ENCODE data around the gene PKNOX2.
A peak's percentile ranks its signal among the peaks of the same experiment; 100 is the strongest.

Gene PKNOX2, protein sequence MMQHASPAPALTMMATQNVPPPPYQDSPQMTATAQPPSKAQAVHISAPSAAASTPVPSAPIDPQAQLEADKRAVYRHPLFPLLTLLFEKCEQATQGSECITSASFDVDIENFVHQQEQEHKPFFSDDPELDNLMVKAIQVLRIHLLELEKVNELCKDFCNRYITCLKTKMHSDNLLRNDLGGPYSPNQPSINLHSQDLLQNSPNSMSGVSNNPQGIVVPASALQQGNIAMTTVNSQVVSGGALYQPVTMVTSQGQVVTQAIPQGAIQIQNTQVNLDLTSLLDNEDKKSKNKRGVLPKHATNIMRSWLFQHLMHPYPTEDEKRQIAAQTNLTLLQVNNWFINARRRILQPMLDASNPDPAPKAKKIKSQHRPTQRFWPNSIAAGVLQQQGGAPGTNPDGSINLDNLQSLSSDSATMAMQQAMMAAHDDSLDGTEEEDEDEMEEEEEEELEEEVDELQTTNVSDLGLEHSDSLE

DNA sequence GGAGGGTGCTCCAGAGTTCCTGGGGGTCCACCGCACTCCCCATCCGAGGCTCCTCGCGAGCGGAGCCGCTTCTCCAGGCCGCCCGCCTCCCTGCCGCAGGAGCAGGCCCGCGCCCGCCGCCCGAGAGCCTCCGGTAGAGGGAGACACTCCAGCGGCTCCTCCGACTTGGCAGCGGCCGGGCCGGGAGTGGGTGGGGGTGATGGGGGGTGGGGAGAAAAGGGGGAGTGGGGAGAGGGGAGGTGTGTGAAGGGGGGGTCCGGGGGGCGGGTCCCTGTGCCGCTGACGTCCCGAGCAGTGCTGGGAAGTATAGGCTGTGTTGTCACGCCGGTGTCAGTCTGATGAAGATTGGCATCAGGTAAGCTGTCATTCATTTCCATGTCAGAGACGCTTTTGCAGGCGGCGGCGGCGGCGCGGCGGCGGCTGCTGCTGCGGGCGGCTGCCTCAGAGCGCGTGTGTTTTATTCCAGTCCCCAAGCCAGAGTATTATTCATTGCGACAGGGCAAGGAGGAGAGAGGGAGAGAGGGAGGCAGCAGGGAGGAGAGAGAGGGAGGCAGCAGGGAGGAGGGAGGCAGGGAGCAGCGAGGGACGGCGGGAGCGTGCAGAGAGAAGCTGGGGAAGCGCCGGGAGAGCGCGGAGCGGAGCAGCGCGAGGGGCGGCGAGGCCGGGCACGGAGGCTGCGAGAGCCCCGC, at the start of gene PKNOX2:
PKNOX2 (plus strand) TSS at position 330 of the 689 bp plus-strand sequence. CDS start 186,555 bp downstream, outside the sequence.
- peak; percentile 13 for DNase-seq

DNA sequence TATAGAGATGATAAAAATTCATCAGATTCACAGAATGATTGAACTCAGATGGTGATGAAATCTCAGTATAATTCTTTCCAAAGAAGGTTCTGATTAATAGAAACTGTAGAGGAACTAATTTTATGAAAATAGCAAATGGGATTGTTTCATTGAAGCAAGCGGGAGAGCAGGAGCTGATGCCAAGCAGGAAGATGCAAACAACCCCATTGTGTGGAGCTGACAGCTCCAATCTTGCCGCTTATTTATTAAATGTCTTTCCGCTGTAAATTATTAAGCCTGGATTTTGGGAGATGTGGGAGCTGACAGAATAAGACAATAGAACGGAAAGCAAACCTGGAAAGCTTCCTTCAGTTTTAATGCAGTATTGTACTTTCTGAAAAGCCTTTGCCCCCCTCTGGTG, 47.1 kb upstream of the PKNOX2 start:
- no peak for DNase-seq

DNA sequence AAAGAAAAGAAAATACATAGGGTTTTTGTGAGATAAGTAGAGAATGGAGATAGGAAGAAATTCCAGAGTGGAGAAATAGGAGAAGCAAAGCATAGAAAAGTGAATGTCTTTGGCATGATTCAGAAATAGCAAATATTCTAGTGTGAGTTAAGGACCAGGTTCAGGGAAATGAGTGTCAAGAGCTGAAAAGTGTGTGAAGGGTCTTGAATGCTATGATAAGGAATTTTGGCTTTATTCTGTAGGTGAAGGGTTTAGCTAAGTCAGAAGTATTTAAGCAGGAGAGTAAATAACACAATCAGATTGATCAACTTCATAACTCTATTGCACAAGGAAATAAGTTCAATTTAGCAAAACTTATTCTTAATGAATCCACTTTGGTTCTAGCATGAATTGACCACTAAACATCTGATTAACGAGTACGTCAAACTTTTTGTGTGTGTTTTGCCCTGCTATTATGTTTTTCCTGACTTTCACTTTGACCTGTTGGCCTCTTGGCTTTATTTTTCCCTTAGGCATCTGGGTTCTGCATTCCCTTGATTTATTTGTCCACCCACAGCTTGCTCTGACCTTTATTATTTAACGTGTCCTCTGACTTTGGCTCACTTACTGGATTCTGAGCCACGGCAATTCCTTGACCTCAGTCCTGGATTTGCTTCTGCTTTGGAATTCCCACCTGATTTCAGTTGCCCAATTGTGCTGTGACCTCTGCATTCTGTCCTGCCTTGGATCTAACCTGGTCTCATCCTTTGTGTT, 41.2 kb upstream of the PKNOX2 start:
- no peak for DNase-seq

DNA sequence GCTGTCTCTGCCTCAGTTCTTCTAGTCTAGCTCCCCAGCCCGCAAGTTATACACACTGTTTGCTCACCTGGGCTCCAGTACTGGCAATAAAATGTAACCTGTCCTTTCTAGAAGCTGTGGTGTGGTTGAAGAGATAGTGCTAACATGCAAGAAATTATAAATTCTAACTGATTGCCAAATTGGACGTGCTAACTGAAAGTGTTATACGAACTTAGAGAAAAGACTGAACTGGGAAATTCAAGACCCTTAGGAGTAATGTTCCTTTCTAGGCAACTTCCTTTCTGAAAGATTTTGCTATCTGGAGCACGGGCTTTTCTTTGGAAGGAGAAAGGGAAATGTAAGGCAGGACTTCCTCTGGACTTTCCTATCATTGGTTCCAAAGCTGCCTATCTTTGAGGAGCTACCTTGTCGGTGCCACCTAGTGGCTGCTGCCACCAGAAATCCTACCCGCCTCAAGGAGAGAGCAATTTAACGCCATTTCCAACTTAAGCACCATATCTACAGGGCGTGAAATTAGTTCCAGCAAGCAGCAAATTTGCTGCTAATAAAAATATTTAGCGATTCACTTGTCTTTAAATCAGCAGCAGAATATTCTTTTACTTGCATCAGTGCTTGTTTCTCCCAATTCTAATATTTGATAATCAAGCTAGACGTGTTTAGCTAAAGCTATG, 40.5 kb upstream of the PKNOX2 start:
- DNase-seq, result peak; percentile 18

DNA sequence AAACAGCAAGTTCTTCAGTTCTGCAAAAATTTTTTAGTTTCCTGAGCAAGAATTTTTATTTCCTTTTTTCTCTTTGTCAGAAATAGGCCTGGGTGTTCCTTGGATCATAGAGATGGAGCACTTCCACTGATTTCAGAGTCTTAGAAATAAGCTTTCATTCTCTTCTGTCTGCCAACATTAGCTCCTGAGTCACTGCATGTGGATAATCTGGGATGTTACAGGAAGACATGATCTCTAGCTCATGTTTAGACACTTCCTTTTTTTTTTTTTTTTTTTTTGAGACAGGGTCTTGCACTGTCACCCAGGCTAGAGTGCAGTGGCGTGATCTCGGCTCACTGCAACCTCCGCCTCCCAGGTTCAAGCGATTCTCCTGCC, 39.9 kb upstream of the PKNOX2 start:
- DNase-seq, result no peak

DNA sequence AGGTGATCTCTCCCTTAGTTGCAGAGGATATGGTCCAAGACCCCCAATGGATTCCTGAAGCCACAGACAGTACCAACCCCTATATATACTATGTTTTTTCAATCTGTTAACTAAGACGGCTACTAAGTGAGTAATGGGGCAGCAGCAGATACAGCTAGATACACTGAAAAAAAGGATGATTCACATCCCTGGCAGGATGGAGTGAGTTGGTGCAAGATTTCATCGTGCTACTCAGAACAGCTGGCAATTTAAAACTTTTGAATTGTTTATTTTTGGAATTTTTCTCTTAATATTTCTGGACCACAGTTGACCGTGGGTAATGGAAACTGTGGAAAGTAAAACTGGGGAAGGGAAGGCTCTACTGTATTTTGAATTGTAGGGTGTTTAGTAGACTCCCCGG, 36.1 kb upstream of the PKNOX2 start:
- DNase-seq, result no peak

DNA sequence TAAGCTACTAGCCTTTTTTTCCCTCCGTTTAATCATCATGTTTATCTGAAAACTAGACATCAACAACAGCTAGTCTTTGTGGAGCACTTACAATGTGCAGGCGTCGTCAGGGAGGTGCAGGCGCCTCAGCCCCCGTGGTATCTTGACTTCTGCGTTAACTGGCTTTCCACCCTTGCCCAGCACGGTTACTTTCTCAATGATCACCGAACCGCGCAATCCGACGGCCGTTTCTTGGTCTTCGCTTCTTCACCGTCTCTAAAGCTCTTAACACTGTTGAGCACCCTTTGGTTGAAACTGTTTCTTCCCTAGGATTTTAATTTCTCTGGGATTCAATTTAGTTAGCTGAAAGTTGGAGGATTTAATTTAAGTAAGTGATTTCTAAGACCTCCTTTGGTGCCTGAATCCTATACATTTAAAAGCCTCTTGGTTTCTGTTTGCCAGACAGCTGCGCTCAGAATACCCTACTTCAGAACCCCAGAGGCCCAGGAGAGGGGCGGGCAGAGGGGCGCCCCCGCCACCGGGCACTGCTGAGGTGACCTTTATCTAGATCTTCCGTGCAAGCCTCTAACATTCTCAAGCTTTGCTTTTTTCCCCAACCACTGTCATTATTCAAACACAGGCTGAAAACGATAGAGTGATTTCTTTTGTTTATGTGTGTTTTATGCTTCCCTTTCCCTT, 35.1 kb upstream of the PKNOX2 start:
- DNase-seq, result no peak

DNA sequence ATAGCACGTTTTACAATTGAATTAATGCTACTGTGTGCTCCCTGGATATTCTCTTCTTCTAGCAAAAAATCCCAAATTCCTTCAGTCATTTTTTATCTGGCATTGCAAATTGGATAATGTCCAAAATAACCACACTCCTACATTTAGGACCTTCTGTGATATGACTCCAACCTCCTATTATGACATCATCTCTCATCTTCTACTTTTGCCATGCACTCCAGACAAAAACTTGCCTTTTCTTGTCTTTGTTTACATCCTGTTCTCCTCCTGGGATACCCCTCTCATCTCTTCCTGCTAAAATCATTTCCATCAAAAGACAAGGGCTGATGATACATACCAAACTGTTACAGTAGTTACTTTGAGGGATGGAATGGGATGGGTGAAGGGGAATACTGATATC, 32.5 kb upstream of the PKNOX2 start:
- DNase-seq, result no peak

DNA sequence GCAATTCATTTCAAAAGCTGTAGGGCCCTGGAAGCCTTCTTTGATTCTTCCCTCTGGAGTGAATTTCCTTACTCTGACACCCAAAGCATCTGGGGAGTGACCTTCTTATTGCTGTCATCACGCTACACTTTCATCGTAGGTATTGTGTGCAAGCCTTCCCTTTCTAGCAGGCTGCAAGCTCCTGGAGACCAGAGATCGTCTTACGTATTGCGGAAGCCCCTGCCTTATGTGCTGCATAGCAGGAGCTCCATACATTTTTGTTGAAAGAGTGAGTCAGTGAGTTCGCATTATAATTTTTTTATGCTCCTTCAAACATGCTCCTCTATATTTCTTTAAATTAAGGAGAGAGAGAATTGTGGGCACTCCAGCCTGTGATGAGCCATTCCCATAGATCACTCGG, 32.0 kb upstream of the PKNOX2 start:
- DNase-seq, result no peak

DNA sequence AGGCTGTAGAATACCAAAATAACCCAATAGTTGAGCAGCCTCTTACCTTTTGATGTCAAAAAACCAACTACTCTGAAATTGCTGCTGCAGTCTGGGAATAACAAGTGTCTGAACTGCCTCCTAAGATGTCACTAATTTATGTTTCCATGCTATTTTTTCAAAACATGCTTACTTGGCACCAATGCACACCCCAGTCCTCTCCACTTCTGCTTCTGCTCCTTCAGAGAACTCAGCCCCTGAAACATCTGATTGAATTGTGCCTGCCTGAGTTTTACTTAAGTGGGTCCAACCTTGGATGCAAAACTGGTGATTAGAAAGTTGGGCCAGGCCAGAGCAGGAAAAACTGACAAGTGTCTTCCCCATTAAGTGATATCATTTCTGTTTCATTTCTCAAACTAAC, 28.6 kb upstream of the PKNOX2 start:
- DNase-seq, result no peak

DNA sequence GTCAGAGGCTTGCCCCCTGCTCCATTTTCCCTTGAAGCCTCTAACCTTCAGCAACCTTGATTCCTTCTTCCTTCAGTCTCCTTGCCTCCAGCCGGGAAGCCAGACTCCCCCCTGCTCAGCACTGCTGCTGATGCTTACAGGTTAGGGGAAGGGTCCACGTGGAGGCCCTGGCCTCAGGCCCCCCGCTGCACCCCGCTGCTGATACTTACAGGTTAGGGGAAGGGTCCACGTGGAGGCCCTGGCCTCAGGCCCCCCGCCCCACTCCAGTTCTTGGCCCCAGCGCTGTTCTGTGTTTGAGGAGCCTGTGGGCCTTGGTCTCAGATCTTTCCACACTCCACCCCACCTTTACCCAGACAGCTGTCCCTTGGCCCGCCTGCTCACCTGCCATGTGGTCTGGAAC, 25.6 kb upstream of the PKNOX2 start:
- DNase-seq, result no peak

DNA sequence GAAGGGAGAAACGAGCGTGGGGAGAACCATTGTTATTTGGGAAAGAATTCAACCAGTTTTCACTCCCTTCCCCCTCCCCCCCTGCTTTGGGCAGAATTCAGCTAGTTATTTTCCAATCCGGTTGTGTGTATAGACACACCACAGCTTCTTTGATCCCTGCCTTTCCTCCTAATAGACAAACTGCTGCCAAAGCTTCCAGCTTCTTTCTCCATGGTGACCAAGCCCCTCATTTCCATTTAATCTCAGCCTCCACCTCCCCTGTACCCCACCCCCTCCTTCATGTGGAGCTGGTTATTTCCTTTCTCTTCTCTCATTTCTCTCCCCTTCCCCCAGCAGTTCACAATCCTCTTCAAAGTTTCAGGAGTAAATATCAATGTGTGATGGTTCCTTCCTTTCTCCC, 24.8 kb upstream of the PKNOX2 start:
- no peak for DNase-seq

DNA sequence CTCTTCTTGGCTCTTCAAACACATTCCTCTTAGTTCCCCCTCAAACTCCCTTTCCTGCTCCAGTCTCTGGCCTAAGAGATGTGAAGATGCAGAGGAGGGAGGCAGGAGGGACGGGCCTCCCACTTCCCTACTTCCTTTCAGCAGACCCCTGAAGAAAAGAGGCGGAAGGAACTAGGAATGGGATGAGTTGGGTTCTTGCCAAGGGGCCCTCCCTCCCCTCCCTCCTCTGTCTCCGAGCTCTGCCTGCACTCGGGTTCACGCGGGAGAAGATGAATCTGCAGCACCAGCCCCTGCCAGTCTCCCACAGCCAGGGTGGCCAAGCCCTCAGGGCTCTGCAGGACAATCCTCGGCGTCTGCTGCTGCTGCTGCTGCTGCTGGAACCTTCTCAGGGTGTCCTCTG, 24.3 kb upstream of the PKNOX2 start:
- no peak for DNase-seq

DNA sequence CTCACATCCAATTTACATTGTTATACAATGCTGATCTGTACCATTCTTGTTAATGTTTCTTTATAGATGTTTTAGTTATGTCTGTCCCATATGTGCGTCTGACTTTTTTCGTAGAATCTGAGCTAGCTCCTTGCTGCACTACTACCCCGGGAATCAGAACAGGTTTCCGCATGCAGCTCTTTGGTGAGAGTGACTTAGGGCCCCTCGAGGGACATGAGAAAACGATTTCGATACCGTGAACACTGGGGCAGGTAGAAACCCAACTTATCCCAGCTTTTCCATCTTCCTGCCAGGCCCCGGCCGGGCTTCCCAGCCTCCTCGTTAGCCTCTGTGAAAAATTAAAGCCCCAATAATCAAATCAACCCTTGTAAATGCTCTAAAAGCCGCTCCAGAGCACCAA, 23.4 kb upstream of the PKNOX2 start:
- DNase-seq, result no peak

DNA sequence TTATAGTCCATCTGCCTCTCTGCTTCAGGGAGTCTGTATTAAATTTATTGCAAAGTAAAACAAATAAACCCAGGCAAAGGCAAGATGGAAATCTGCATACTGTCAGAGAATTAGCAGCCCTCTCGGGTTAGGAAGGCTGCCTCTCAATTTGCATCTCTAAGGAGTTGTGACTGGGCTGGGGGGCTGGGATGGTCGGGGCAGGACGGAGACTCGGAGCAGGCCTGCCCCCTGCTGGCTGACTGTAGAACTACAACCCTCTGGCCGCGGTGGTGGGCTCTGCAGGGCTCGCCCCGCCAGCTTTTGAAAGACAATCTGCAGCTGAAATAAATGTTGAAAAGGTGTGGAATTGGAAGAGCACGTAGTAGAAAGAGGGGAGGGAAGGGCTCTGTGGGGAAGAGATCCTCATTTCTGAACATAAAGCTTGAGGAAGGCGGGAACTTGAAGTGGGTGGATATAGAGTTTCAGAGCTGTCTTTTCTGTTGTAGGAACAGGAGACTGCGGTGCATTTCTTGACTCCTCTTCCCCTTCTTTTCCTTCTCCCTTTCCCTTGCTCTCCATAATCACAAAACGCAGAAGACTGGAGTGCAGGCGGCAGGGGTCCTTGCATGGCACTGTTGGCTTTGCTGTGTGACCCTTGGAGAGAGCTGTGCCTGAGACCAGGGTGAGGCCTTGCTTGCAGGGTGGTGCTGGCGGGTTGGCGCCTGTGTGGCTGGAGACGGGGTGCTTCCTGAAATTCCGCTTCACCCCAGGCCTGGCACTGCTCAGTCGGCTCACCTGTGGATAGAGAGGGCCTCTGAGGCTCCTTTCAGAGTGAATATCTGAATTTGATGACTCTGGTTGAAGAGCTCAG, 22.6 kb upstream of the PKNOX2 start:
- no peak for DNase-seq

DNA sequence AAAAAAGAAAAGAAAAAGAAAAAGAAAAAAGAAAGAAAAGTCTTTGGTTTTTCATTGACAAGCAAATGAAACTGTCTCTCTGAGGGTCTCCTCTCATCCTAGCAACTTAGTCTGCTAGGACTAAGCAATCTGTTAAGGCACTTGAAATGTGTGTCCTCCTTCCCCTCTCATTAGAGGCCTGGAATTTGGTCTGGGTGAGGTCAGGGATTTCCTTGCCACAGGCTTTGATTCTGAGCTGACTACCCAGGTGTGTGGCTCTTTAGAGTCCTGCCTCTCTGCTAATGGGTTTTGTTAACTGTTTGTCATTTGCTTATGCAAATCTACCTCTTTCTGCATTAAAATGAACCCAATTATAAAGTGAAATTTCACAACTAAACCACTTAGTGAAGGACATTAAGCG, 18.3 kb upstream of the PKNOX2 start:
- no peak for DNase-seq

DNA sequence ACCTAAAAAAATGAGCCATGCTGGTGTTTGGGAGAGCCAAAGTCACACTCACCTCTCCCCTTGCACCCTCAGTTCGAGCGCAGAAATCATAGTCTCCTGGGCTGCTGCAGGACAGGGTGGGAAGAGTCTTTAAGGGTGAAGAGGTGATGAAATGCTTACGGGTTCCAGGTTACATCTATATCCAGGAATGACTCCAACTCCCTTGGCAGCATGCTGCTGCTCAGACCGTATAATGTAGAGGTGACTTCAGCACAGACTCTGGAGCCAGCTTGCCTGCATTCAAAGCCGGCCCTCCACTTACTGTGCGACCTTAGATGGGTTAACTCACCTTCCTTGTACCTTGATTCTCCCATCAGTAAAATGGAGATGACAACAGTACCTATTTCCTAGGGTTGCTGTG, 17.3 kb upstream of the PKNOX2 start:
- no peak for DNase-seq

DNA sequence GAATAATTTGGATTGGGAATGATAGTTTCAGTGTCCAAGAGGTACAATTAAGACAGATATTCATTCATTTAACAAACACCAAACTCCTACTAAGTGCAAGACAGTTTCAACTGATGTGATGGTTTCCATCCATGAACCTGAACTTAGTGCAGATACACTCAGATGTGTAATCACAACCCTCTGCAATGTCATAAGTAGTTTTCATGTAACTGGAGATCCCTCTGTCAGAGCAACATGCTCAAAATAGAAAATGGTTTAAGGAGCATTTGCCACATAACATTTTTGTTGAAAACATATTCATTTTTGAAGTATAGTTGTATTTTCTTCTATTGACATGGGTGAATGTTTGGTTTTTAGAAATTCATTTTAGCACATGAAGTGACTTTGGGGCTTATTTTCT, 16.5 kb upstream of the PKNOX2 start:
- no peak for DNase-seq

DNA sequence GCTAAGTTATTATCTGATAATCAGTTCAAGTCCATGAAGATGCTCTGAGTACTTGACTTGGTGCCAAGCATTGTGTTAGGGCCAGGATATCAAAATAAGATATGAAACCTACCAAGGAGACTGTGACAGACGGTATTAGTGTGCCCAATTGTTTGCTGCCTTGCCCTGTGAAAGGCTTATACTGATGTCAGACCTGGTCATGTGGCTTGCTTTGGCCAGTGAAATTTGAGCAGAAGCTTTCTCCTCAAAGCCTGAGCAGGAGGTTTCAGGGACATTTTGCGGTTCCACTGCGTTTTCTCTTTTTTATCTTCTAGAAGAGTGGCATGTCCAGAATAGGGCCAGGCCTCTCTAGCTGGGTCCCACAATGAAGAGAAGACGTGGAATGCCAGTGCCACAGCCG, 15.8 kb upstream of the PKNOX2 start:
- no peak for DNase-seq

DNA sequence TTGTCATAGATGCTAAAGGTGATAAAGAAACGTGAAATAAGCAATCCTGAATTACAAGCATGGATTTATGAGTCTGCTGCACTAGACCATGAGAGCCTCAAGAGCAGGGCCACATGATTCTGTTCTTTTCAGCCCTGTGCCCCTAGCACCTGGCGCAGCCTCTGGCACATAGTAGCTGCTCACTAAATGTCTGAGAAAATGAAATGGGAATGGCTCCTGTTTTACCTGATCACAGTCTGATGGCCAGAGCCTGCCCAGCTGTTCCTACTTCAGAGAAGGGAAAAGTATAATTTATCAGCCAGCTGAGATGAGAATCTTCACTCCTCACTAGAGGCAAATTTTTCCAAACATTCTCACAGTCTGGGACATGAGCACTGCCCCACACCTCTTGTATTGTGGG, 10.7 kb upstream of the PKNOX2 start:
- no peak for DNase-seq

DNA sequence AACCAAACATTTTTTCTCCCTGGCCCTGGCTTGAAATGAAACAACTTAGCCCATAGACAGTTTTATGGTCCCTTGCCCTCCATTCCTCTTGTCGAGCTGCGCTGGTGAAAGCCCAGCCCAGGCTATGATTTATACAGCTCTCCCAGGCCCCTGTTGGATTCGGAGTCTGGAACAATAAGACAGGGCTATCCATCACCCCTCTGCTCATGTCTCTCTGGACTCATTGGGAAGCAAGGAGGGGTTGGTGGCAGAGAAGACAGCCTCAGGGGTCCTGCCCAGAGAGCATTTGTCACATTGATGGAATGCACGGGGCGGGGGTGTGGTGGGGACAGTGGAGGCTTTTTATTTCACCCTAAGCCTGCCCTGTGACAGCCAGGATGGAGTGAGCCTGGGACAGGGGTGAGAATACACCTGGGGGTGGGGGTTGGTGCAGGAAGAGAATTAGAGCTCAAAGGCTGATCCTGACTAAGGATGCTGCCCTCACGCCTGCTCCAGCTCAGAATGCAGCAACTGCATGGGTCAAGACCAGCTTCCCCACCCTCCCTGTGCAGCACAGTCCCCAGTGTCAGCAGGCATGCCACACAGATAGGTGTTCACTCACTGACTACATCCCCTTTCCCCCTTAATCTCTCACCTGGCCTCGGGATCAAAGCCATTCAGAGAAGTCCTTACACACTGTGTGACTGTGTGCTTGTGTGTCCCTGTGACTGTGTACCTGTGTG, 10.0 kb upstream of the PKNOX2 start:
- DNase-seq, result no peak

Data from NCI-H774 (cell line).